HG03520 (cell line): ENCODE measurements around the gene KCNAB1.

Experiments
- ATAC-seq: cut with Tn5 transposase; IDR thresholded peaks from one replicate; pipeline ENCODE4 v1.9.1; 2021; ENCODE audit warnings: mild to moderate bottlenecking, moderate library complexity; ENCODE audit not compliant: unreplicated experiment

The KCNAB1 gene

GRCh38 chr3:156433910-156434309 is 313.5 kb downstream of the KCNAB1 start:
- no peak for ATAC-seq

- ATAC-seq, result no peak
These were observed 314.5 kb downstream of the KCNAB1 start for GRCh38 chr3:156434921-156435320.

DNA sequence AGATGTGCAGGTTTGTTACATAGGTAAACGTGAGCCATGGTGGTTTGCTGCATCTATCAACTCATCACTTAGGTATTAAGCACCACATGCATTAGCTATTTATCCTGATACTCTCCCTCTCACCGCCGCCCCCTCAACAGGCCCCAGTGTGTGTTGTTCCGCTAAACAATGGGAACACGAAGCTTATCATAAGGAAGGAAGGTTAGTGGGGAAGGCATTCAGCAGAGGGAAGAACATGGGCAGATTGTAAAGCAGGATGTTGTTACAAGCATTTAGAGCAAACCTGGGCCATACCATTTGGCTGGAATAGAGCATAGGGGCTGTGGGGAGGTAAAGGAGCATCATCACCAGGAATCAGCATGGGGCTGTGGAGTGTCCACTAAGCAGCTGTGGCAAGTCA is 322.7 kb downstream of the KCNAB1 start:
- ATAC-seq, result no peak

GRCh38 chr3:156445117-156446090 is 325.0 kb downstream of the KCNAB1 start:
- no peak for ATAC-seq

GRCh38 chr3:156448300-156448699 is 327.9 kb downstream of the KCNAB1 start:
- ATAC-seq, result peak; percentile 59

GRCh38 chr3:156449710-156450574 is 329.6 kb downstream of the KCNAB1 start:
- ATAC-seq, result peak; percentile 58

- ATAC-seq, result no peak
These were observed 335.5 kb downstream of the KCNAB1 start for GRCh38 chr3:156455839-156456238.

DNA sequence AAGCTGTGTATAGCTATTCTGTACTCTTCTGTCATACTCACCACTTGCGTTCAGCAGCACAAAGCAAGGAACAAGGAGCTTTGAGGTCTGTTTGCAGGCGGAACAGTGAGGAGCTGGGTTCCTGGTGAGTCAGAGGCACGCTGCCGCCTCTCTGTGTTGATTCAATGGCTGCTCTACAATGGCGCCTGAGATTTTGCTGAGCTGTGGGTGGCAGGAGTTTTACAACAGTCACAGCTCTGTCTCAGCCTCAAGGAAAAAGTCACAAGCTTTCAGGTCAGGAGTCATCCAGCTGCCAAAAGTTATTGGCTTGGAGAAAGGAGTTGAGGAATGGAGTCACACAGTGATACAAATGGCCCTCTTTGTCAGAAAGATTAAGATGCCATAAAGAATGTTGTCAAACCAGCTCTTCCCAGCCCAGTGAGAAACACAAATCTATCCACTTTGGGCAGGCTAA is 336.4 kb downstream of the KCNAB1 start:
- no peak for ATAC-seq

DNA sequence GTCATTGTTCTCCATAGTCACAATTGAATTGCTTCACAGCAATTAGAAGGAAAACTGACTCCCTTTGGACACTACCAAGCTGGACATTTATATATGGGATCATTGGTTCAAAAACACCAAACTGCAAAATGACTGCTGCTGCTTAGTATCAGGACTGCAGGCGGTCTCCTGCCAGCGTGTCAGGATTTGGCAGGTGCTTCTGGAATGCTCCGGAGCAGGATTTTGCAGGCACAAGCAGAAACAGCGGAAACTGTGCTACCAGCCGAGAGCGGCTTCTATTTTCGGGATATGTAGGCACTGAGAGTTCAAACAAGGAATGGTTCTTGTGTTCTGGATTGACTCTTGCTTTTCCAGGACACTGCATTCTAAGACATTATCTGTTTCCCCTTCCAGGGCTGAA is 339.1 kb downstream of the KCNAB1 start:
- no peak for ATAC-seq

DNA sequence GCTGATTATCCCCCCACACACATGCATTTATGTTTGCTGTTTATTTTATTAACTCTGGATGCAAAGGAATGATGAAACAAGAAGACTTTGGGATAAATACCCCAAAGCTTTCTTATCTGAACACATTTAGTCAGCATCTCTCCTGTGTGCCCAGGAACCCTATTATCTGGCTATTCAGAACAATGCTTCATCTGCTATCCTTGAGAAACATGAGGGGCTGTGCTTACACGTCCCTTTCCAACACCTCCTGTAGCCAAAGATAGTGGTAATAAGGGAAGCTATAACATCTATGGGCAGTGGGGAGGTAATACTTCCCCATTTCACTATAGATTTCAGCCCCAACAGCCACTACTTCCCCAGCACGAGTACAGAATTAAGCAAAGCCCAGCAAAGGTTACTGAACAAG is 339.8 kb downstream of the KCNAB1 start:
- ATAC-seq, result no peak

DNA sequence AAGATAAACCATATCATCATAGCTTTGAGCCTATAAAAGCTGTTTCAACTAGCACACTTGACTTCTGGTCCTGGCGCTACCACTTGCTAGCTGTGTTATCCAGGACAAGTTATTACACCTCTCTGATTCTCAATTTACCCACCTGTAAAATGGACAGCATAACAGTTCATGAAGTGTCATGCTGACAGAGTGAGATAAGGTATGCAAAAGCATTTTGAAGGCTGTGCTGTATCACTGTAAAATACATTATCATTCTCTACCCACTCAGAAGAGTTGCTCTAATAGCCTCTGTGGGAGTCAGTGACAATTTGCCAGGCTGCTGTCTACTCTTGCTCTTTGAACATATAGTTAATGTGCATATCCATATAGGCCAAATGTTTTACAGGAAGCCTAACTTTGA is 341.5 kb downstream of the KCNAB1 start:
- ATAC-seq, result no peak

- ATAC-seq, result no peak
These were observed 342.7 kb downstream of the KCNAB1 start for GRCh38 chr3:156463123-156463522.

DNA sequence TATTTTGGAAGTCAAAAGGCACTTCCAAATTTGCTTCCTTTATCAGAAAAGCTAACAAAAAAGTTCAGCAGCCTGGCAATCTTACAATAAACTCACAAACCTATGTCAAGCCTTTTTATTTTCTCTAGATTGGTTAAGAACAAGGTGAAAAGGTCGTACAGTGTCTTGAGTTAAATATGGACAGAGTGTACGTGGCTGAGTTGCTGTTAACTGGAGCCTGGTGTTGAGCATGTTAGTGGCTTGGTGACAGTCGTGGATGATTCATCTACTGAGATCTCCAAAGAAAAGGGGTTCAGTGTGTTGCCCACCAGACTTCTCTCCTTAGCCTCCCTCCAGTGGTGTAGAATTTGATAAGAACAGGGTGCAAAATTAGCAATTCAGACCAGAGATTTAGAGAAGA is 344.8 kb downstream of the KCNAB1 start:
- no peak for ATAC-seq

- ATAC-seq, result no peak
These were observed 349.1 kb downstream of the KCNAB1 start for GRCh38 chr3:156469456-156469855.

GRCh38 chr3:156471431-156471830 is 351.1 kb downstream of the KCNAB1 start:
- no peak for ATAC-seq

- no peak for ATAC-seq
These were observed 351.8 kb downstream of the KCNAB1 start for GRCh38 chr3:156472150-156472549.

DNA sequence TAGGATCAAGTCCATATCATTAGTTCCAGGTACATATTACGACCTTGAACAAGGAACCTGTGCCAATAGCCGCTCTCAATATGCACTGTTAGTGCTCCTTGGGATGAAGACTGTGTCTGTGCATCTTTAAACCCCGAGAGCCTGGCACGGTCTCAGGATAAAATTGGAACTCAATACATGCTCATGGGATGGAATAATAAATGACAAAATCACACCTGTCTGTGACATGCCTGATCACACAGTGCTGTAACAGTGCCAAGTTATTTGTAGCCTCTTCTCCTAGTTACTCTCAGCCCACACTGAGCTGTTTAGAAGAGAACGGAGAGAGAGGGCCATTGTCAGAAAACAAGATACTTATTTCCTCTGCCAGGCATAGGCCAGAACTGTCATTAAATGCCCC is 352.3 kb downstream of the KCNAB1 start:
- ATAC-seq, result no peak

DNA sequence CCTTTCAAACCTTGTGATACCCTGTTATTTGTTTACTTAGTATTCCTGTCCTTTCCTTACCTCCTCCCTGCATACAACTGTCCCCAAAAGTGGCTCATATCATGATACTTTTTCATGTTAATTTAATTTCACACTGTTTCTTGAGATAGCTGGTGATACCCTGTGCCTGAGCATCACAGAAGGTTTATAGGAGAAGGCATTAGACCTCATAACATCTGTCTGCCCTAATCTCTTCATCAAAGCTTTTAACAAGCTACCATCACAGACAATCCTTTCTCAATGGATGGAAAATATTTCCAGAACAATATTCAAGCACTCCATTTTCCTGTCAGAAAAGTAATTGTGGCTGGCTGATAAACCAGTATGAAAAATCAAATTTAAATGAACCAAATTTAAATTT is 353.0 kb downstream of the KCNAB1 start:
- no peak for ATAC-seq

- no peak for ATAC-seq
These were observed 354.4 kb downstream of the KCNAB1 start for GRCh38 chr3:156474560-156475389.

DNA sequence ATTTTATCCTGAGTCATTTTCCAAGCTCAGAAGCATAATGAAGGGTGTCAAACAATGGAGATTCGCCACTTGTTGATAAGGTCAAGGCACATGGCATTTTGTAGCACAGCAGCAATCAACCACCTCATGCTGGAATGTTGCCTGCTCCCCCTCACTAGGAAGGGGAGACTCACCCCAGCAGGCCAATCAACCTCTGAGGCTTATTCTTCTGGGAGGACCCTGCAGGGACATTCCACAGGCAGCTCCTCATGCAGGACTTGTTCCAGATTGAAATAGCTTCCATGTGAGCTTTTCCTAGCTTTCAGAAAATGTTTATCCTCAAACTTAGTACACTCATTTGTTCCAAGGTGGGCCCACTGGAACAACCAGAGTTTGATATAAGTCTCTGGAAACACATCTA is 356.9 kb downstream of the KCNAB1 start:
- no peak for ATAC-seq

DNA sequence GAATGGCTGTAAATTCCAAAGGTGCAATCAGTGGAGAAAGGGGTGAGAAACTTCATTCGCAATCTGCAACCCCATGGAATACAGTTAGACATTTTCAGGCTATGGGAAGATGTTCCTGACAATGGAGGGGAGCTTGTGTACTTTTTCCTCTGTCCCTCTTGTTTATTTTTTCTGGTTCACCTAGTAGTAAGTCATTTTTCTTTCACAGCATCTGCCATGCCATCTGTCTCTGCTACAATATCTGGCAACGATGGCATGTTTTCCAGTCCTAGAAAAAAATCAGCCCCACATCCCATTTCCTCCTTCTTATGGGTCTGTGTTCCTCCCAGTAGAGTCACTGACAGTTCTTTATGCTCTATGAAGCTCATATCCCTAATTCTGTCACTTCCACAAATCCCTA is 358.5 kb downstream of the KCNAB1 start:
- no peak for ATAC-seq
